ENCODE results near the gene RIN3.

The RIN3 gene

DNA sequence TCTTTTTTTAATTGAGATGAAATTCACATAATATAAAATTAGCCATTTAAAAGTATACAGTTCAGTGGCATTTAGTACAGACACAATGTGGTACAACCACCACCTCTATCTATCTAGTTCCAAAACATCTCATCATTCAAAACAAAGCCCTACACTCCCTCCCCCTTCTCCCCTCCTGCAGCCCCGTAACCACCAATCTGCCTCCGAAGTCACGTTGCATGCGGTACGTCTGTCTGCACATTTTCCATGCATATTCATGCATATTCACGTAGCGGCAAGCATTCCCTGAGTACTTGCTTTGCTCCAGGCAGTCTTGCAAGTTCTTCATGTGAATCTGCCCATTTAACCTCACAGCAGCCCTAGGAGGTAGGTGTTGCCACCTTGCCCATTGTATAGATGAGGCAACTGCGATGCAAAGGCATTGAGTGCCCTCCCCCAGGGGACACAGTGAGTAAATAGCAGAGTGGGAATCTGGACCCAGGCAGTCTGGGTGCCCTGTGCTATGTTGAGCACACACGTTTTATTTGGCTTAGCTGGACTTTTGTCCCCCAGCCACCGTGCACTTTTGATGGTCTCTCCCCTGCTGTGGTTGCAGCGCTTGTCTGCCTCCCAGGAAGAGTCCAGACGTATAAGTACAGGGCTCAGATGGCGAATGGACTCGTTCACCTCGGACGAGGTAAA is 43.4 kb downstream of the RIN3 start:
- DNase-seq: no peak

DNA sequence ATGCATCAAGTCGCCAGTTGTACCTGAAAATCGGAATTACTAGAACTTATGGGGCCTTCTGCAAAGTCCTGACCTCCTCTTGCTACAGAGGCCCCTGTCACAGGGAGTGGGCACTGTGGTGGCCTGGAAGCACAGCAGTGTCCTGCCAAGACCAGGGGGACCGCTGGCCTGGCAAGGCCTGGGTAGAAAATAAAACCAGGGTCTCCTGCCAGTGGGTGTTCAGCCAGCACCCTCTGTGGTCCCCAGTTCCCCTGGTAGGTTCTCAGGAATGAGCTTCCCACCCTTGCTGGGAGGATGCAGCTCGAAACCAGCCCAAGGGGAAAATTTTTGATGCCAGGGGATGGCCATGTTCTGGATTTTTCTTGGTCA is 43.9 kb downstream of the RIN3 start:
- no peak for DNase-seq

DNA sequence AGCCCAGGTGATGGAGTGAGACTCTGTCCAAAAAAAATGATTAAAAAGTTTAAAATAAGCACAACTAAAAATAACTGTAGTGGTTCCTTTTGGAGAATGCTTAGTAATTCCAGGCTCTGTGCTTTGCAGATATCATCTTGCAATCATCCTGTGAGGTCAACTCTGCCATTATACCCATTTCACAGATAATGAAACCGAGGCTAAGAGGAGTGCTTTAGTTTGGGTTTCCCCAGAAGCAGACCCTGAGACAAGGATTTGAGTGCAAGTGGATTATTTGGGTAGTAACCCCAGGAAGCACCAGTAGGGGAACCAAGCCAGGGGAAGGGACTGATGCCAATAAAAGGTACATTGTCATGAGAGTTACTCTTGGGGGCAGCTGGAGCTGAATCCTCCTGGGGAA is 44.7 kb downstream of the RIN3 start:
- DNase-seq: no peak

DNA sequence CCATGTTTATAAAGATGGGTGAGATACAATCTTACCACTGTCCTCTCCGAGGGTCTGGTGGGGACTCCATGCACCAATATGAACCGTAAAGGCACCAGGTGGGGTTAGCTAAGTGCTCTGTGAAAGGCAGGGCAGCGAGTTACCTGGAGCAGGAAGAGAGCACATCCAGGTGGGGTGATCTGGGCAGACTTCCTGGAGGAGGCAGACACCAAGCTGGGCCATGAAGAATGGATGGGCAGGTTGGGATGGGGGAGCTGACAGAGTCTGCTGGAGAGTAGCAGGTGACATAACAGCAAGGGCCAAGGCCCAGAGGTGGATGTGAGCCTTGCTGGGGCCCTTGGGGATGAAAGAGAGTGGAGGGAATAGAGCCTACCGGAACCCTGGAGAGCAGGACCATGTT is 45.9 kb downstream of the RIN3 start:
- DNase-seq: no peak

DNA sequence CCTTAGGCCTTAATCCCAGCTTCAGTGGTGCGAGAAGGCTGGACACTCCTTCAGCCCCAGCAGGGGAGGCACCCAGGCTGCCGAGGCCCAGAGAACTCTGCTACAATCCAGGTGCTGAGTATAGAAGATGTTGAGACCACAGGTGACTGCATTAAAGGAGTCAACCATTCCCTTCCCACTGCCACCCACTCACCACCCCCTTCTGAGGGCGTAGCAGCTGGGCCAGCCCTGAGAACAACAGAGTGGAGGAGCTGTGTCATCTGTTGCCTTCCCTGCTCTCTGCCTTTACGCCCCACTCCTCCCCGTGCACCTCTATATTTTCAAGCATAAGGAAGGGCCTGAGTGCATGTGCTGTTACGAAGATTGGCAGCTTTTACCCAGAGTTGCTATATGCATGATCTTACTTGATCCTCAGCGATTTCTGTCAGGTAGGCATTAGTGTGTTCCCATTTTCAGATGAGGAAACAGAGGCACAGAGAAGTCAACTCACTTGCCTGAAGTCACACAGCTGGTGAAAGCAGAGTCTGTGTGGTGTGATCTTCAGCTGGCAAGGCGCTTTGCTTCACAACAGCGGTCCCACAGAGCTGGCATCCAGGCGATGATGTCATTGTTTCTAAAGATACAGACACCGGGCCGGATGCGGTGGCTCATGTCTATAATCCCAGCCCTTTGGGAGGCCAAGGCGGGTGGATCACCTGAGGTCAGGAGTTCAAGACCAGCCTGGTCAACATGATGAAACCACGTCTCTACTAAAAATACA is 46.7 kb downstream of the RIN3 start:
- DNase-seq: no peak

DNA sequence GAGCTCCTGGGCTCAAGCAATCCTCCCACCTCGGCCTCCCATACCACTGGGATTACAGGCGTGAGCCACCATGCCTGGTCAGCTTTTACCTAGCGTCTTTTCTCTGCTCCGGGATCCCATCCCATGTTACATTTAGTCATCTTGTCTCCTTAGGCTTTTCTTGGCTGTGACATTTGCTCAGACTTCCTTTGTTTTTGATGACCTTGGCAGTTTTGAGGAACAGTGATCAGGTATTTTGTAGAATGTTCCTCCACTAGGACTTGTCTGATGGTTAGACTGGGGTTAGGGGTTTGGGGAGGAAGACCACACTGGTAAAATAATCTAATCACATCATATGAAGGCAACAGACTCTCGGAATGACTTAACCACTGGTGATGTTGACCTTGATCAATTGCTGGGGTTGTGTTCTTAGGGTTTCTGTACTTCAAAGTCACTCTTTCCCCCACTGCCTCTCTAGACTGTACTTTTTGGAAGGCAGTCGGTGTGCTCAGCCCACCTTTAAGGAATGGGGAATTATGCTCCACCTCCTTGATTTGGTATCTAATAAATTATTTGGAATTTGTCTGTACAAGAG is 48.4 kb downstream of the RIN3 start:
- DNase-seq: no peak

DNA sequence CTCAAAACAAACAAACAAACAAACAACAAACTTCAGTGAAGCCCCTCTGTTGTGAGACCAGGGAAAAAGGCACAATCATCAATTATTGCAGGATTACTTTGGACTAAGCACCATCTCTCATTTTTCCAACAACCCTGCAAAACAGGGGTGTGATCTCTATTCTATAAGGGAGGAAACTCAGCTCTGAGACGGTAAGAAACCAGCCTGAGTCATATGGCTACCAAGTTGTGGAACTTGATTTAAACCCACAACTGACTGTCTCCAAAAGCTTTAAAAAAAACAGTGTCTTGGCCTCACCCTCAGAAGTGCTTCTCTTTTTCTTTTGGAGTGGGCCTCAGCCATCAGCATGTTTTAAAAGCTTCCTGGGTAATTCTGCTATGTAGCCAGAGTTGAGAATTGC is 49.8 kb downstream of the RIN3 start:
- no peak for DNase-seq

DNA sequence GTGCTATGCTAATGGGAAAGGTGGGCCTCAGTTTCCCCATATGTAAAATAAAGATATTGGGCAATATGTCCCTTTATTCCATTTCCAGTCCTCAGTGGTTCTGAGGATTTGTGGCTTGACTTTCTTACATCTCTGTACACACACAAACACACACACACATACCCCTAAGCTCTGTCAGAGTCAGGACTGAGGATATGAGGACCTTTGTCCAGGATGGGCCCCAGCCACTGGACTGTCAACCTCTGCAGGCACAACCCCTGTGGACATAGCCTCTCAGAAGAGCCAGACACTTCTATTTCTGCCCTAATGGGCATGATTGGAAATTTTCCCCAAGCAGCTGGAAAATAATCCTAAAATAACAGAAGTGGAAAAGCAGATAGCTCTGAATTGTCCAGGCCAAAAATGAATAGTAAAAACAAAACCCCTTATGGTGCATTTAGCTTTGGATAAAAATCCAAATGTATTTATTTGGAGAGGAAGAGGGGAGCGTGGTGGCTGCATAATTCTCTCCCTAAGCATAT is 50.2 kb downstream of the RIN3 start:
- no peak for DNase-seq

DNA sequence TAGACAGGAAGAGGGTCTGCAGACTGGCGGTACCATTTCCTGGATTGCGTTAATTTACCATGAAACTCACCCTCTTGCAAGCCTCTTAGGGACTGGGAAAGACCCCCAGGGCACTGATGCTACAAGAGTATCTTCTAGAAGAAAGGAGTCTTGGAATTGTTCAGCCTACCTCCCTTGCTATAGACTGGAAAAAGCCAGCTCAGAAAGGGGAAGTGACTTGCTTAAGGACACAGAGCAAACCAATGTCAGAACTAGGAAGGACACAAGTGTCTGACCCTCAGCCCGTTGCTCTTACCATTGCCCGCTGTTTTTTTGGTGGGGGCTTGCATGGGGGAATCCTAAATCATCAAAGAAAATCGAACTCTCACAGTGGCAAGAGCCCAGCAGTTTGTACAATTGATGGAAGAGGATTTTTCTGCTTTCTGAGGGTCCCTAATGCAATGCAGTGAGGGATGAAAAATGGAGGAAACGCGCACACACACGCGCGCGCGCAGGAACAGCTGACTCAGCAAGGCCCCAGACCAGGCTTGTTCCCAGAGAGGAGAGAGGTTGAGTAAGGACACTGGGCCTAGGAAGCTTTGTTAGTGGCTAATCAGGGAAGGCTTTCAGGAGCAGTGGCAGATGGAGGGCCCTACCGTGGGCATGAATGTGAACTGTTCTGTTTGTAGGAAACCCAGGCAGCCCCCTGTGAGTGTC is 50.9 kb downstream of the RIN3 start:
- no peak for DNase-seq

DNA sequence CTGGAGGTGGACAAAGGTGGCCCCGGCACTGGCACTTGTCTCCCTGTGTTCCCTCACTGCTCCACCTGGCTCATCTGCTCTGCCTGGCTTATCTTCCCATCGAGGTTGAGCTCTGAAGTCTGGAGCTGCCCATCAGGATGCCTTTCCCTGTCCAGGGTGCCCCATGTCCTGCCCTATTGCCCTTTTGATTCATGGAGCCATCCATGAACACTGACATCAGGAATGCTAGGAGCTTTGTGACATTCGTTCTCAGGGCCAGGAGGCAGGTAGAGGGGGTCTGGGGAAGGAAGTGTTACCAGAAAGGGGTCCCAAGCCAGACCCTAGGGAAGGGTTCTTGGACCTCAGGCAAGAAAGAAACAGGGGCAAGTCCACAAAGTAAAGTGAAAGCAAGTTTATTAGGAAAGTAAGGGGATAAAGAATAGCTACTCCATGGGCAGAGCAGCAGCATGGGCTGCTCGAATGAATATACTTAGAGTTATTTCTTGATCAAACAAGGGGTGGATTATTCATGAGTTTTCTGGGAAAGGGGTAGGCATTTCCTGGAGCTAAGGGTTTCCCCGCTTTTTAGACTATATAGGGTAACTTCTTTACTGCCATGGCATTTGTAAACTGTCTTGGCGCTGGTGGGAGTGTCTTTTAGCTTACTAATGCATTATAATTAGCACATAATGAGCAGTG is 51.6 kb downstream of the RIN3 start:
- no peak for DNase-seq

DNA sequence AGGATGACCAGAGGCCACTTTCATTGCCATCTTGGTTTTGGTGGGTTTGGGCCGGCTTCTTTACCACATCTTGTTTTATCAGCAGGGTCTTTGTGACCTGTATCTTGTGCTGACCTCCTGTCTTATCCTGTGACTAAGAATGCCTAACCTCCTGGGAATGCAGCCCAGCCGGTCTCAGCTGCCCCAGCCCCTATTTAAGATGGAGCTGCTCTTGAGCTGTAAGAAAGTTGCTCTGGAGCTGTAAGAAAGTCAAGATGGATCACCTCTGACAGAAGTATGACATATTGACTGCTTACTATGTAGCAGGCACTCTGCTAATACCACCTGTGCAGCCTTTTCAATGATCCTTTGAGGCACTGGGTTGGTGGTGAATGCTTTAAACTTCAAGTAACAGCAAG is 52.1 kb downstream of the RIN3 start:
- no peak for DNase-seq

DNA sequence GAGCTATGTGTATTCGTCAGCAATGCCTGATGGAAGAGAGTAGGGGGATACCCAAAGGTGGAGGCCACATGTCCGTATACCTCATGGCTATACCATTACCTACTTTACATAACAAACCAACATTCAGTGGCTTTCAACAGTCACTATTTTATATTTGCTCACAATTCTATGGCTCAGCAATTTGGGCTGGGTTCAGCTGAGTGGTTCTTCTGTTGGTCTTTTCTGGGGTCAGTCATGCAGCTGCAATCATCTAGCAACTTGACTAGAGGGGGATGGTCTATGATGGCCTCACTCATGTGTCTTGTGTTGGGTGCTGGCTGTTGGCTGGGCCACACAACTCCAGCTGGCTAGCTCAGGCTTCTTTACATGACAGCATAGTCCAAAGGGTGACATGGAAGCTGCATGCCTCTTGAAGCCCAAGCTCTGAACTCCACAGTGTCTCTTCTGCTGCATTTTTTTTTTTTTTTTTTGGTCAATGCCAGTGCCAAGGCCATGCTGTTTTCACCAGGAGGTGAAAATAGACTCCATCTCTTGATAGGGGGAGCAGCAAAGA is 53.7 kb downstream of the RIN3 start:
- no peak for DNase-seq

DNA sequence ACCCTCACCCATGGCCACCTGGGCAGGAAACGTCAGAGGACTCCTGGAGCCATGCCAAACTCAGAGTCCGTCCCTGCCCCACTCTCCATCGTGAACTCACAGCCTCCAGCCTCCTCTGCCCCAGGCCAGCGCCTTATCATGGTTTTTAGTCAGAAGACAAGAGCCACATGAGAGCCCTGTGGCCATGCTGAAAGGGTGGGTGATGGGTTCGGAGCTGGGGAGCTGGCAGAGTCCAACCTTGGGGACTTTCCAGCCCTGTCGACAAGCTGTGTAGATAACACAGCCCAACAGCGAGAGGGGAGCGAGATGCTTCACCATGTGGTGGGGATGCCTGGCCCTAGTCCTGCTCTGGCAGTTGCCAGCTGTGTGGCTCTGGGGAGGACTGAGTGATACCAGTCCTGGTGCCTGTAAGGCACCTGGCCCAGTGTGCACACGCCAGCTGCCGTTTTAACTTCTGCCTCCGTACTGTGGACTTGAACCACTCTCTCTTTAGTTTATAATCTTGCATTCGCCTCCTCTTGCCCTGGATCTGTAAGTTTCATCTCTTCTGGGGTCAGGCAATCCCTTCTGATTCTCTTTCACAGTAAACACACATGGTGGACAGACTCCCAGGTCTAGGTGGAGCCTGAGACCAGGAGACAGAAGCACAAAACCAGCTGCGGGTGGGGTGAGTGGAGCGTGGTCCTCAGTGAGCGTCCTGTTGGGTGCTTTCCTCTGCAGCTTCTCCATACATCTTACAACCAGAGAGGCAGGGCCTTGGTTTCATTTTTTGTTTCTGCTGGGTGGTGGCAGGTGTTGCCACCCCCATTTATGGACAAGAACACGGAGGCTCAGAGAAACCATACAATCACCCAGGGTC is 55.3 kb downstream of the RIN3 start:
- no peak for DNase-seq

DNA sequence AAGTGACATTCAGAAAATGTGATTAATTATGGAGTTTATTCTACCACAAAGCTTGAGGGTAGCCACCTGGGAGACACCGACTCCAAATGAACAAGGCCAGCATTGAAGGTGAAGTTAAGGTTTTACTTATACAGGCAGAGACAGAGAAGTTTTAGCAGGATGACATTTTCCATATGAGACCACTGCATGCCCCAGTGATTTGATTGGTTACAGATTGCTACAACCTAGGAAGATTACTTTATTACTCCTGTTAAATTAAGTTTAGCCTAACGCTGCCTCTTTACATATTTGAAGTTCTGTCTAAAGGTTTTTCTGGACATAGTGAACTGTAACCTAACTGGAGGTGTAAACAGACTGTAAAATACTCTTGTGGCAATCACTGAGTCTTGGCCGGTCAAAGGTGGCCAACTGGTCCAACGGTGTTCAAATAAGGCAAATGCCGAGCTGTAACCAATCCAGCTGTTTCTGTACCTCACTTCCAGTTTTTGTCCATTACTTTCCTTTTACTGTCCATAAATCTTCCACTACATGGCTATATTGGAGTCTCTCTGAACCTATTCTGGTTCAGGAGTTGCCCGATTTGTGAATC is 57.2 kb downstream of the RIN3 start:
- DNase-seq: no peak

DNA sequence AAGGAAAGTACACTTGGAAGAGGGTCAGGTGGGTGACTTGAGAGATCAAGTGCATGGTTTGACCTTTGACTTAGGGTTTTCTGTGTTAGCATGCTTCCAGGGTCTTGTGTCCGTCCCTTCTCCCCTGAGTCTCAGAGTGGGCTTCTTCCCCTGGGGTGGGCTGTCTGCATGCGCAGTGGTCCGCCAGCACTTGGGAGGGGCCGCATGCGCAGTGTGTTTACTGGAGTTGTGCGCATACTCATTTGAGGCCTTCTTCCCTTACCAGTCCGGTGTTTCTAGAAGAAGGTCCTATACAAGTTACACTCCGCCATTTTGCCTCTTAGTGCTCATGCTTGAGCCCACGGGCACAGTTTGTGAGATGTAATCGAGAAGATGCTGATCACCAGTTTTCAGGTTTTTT is 58.5 kb downstream of the RIN3 start:
- no peak for DNase-seq

DNA sequence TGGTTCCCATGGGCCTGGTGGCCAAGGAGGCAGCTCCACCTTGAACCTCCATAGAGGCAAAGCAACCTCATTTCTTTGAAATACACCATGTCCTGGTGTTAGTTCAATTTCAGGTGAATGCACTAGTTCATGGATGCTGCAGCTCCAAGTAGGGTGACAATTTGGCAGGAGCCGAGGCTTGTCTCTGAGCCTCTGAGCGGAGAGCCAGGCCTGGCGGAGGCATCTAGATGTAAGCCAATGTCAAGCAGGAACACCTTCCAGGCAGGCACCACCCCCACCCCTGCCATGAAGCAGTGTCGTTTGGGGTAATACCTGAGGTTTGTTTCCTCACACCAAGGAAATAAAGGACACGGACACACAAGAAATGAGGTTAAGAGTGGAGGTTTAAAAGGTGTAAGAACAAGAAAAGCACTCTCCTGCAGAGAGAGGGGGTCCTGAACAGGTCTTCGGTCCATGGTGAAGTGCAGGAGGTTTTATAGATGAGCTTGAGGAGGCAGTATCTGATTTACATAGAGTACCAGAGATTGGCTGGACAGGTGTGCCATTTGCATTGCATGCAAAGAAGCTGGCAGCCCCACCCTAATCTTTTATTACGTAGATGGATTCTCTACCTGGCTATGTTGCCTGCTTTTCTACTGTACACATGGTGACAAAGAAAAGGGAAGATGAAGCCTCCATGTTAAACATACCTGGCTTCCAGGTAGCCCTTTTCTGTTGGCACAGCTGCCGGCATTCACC is 60.3 kb downstream of the RIN3 start:
- DNase-seq: no peak

DNA sequence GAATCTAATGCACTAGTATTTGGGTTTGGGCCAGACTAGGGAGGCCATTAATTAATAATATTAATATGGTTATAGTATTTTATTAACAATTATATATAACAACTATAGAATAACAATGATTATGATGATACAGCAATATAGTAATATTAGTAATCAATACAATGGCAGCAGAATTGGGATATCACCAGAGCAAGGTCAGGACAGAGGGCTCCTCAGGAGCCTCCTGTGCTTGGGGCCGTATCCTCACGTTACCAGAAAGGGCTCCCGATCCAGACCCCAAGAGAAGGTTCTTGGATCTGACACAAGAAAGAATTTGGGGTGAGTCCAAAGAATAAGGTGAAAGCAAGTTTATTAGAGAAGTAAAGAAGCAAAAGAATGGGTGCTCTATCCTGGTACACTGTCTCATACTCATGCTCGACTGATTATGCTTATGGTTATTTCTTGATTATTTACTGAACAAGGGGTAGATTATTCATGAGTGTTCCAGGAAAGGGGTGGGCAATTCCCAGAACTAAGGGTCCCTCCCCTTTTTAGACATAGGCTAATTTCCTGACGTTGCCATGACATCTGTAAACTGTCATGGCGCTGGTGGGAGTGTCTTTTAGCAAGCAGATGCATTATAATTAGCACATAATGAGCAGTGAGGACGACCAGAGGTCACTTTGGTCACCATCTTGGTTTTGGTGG is 61.6 kb downstream of the RIN3 start:
- DNase-seq: no peak

DNA sequence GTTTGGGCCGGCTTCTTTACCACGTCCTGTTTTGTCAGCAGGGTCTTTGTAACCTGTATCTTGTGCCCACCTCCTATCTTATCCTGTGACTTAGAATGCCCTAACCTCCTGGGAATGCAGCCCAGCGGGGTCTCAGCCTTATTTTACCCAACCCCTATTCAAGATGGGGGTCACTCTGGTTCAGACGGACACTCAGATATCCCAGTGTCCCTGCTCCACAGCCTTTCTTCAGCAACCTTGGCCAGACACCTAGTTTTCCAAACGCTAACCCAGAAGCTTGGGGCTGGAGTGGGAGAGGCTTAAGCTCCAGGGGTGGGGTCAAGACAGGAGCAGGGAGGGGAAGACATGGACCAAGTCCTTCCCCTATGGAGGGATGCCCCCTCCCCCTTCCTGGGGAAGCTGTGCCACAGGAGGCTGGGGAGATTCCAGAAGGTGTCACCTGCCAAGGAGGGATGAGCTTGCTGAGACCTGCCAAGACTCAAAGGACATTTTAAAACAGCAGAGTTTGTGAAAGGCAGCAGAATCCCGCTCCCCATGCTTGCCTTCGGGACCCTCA is 62.2 kb downstream of the RIN3 start:
- no peak for DNase-seq

DNA sequence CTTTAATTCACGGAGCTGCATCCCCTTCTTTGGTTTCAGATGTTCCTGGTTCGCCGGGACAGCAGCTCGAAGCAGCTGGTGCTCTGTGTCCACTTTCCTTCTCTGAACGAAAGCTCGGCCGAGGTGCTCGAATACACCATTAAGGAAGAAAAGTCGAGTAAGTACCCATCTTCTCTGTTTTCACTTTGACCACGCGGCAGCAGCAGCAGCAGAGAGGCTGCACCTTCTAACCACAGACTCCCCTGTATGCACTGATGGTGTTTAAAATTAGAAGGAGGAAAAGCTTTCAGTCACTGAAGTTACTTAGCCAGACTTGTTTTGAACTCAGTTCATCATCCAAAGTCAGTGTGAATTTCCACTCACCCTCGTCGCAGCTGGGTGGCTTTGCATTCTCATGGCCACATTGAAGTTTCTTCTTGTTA is 63.8 kb downstream of the RIN3 start:
- DNase-seq: no peak

DNA sequence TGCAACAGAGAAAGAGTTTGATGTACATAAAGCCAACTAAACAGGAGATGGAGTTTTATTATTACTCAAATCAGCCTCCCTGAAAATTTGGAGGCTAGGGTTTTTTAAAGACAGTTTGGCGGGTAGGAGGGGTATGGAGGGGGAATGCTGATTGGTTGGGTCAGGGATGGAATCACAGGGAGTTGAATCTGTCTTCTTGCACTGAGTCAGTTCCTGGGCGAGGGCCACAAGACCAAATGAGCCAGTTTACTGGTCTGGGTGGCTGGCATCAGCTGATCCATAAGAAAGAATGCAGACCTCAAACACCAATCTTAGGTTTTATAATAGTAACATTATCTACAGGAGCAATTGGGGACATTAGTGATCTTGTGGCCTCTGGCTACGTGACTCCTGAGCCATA is 64.9 kb downstream of the RIN3 start:
- no peak for DNase-seq

Data from NCI-H187 (cell line).